Endothelial cell of umbilical vein (primary cell): ENCODE results near the gene ZBTB20. TPM values are rescaled to one million over a fixed set of nuclear protein-coding genes. Genes with fewer than 3 reads are reported as not detected.

Source experiments
- BruUV-seq: library from RNA; stranded (reverse); fragments of 400-500 nt; replicated peaks from 2 replicates; lab custom pipeline; 2021; lab: Mats Ljungman, UMichigan
- CTCF ChIA-PET: fragments of 300-600, 350-600 bp; sonication (Branson Sonifier 250); formaldehyde crosslinking; loops from one replicate; lab custom pipeline; 2021; ENCODE audit warnings: antibody characterized with exemption, inconsistent platforms; lab: Charles Lee
- POLR2A ChIA-PET: fragments of 300-600, 350-600 bp; sonication (Branson Sonifier 250); formaldehyde crosslinking; loops from one replicate; lab custom pipeline; 2021; ENCODE audit warnings: antibody characterized with exemption, inconsistent platforms; lab: Charles Lee
- DNase-seq: peaks from one replicate; pipeline ENCODE4 v3.0.0-alpha.2; 2011; ENCODE audit warnings: low read depth, low spot score
- FAIRE-seq: peaks from 2 replicates; lab custom pipeline; 2011; peaks lifted over from hg19 to GRCh38; lab: Jason Lieb, UNC
- H2AFZ ChIP-seq: 2 replicates; pipeline ENCODE4 v1.6.0; 2012; ENCODE audit warnings: low read depth, low read length, control low read depth, inconsistent platforms
- H3K27ac ChIP-seq: 2 replicates; pipeline ENCODE4 v1.5.1; 2011; ENCODE audit warnings: low read depth, mild to moderate bottlenecking, control low read depth, low read length, moderate library complexity; ENCODE audit not compliant: insufficient read depth
- H3K27me3 ChIP-seq, 2 experiments: 2 replicates each; pipeline versions ENCODE4 v1.6.0 to v1.6.1; 2011; ENCODE audit warnings: low read length in 2 of 2, mixed read lengths in 1 of 2; ENCODE audit not compliant: control insufficient read depth in 2 of 2, insufficient read depth in 2 of 2
- H3K36me3 ChIP-seq, 2 experiments: 2 replicates in 1 of 2; 3 replicates in 1 of 2; pipeline ENCODE4 v1.5.1; 2011; ENCODE audit warnings: low read length in 2 of 2, mild to moderate bottlenecking in 1 of 2, moderate library complexity in 1 of 2; ENCODE audit not compliant: control insufficient read depth in 2 of 2, insufficient read depth in 2 of 2; ENCODE audit errors: extremely low read depth in 1 of 2
- H3K4me1 ChIP-seq: 3 replicates; pipeline ENCODE4 v1.5.1; 2011; ENCODE audit warnings: mild to moderate bottlenecking, low read length; ENCODE audit not compliant: control insufficient read depth, insufficient read depth; ENCODE audit errors: extremely low read depth
- H3K4me2 ChIP-seq: 2 replicates; pipeline ENCODE4 v1.6.1; 2011; ENCODE audit warnings: low read length, control low read depth, mixed read lengths; ENCODE audit not compliant: insufficient read depth
- H3K4me3 ChIP-seq, 3 experiments: fragments of 200-600 bp in 1 of 3; sonication (generic), shearing (Covaris generic) in 1 of 3; replicated peaks in 1 of 3; 2 replicates each; pipeline ENCODE4 v1.5.1; 2011 to 2016; ENCODE audit warnings: control low read depth in 3 of 3, low read length in 3 of 3, mild to moderate bottlenecking in 2 of 3, inconsistent platforms in 1 of 3, low read depth in 1 of 3, moderate library complexity in 1 of 3; ENCODE audit not compliant: insufficient read depth in 1 of 3
- H3K79me2 ChIP-seq: 2 replicates; pipeline ENCODE4 v1.6.0; 2012; ENCODE audit warnings: low read length, inconsistent platforms; ENCODE audit not compliant: control insufficient read depth, insufficient read depth
- H3K9ac ChIP-seq: replicated peaks from 2 replicates; pipeline ENCODE3; 2011; ENCODE audit warnings: low read length, control low read depth; ENCODE audit not compliant: insufficient read depth; ENCODE audit errors: extremely low read depth
- H3K9me1 ChIP-seq: replicated peaks from 3 replicates; pipeline ENCODE4 v1.6.0; 2011; ENCODE audit warnings: mild to moderate bottlenecking, low read length; ENCODE audit not compliant: control insufficient read depth, insufficient read depth; ENCODE audit errors: extremely low read depth
- H3K9me3 ChIP-seq: replicated peaks from 2 replicates; pipeline ENCODE4 v1.5.1; 2012; ENCODE audit warnings: low read length, inconsistent platforms; ENCODE audit not compliant: control insufficient read depth, insufficient read depth
- H4K20me1 ChIP-seq: replicated peaks from 2 replicates; pipeline ENCODE3; 2011; ENCODE audit warnings: mild to moderate bottlenecking, low read length; ENCODE audit not compliant: control insufficient read depth, insufficient read depth; ENCODE audit errors: extremely low read depth
- CTCF ChIP-seq, 2 donors: IDR thresholded peaks; 1 replicate in 1 of 2; 2 replicates in 1 of 2; pipeline ENCODE4 v1.5.1; 2011; ENCODE audit warnings: low read length in 2 of 2, mild to moderate bottlenecking in 2 of 2, moderate library complexity in 2 of 2, control low read depth in 1 of 2, inconsistent platforms in 1 of 2, low read depth in 1 of 2; ENCODE audit not compliant: insufficient read depth in 1 of 2; ENCODE audit errors: extremely low read depth in 1 of 2
- EZH2 ChIP-seq: IDR thresholded peaks from 2 replicates; pipeline ENCODE4 v1.6.1; 2012; ENCODE audit warnings: borderline replicate concordance, low read depth, mild to moderate bottlenecking, moderate library complexity, low read length, inconsistent platforms; ENCODE audit not compliant: severe bottlenecking
- FOS ChIP-seq: IDR thresholded peaks from 2 replicates; pipeline ENCODE4 v1.6.1; 2011; ENCODE audit warnings: mild to moderate bottlenecking, low read length, moderate library complexity, borderline replicate concordance; ENCODE audit not compliant: insufficient read depth
- GATA2 ChIP-seq: IDR thresholded peaks from 2 replicates; pipeline ENCODE4 v1.7.0; 2011; ENCODE audit warnings: low read depth, mild to moderate bottlenecking, moderate library complexity, mixed read lengths, low read length; ENCODE audit not compliant: insufficient read length, insufficient read depth
- JUN ChIP-seq: IDR thresholded peaks from 2 replicates; pipeline ENCODE4 v1.6.1; 2011; ENCODE audit warnings: borderline replicate concordance, low read depth; ENCODE audit not compliant: insufficient read length, insufficient read depth
- MAX ChIP-seq: IDR thresholded peaks from 2 replicates; pipeline ENCODE4 v1.6.1; 2011; ENCODE audit not compliant: insufficient read depth, insufficient read length
- MYC ChIP-seq: IDR thresholded peaks from one replicate; pipeline ENCODE4 v1.6.1; 2011; ENCODE audit warnings: mild to moderate bottlenecking, low read depth, low read length
- POLR2A ChIP-seq: IDR thresholded peaks from 2 replicates; pipeline ENCODE4 v1.6.1; 2012; ENCODE audit warnings: low read depth, mild to moderate bottlenecking, control low read depth, low read length
- POLR2AphosphoS5 ChIP-seq: IDR thresholded peaks from 2 replicates; pipeline ENCODE4 v1.6.1; 2012; ENCODE audit warnings: low read depth, mild to moderate bottlenecking, control low read depth, low read length, moderate library complexity; ENCODE audit not compliant: insufficient read depth
- dilution Hi-C: fragments of 300-500 bp; cut with MboI; formaldehyde crosslinking; loops from one replicate; pipeline ENCODE4 v1.15.0; 2019; ENCODE audit warnings: low sequenced_read_pairs; ENCODE audit not compliant: extremely low pct_ligation_motif_present
- intact Hi-C: fragments of 100-400 bp; cut with micrococcal nuclease; formaldehyde crosslinking; loops from one replicate; pipeline ENCODE4 v1.10.0; 2022
- polyA plus RNA-seq, 4 experiments: library from polyadenylated mRNA; depleted of rRNA in 3 of 4; stranded (reverse) in 3 of 4; unstranded in 1 of 4; fragments of >200 nt; gene quantifications; 2 replicates each; pipeline versions ENCODE4 v1.2.1 to v1.2.3, GENCODE V29; 2011 to 2012; ENCODE audit warnings: missing spikeins in 1 of 4
- total RNA-seq: library from RNA; stranded (reverse); gene quantifications from 2 replicates; pipeline ENCODE4 v1.2.3, GENCODE V29; 2021

Gene ZBTB20
- total and polyA plus RNA-seq, 2 donors (not counting 3 experiments of a cell fraction or from before 2014, with no cell fraction given) = 2.1 to 20.5 TPM

- Histone ChIP-seq H3K36me3 (no peaks in the 10 kb centered on the region), H4K20me1 (no peaks in the 10 kb centered on the region), H3K27ac (no peak overlapping the region), H3K79me2 (no peaks in the 10 kb centered on the region), H3K4me1 (no peaks in the 10 kb centered on the region), H3K4me3 (no peak overlapping the region), H3K9ac (no peak overlapping the region), H3K27me3 (no peaks in the 10 kb centered on the region), H3K9me1 (no peaks in the 10 kb centered on the region), H3K9me3 (no peaks in the 10 kb centered on the region), H2AFZ (no peak overlapping the region), H3K4me2 (no peak overlapping the region)
- ChIA-PET POLR2A (no interaction called here), CTCF (interaction anchor here (1.0 to 1.4 kb wide), 2 partner anchors 12 to 21 kb away, joined by 3 to 4 read pairs; no protein-coding TSS in a partner anchor)
- FAIRE-seq = no peak
- dilution Hi-C loops = no loop called here
- intact Hi-C loops = no loop called here
- DNase-seq = no peak
- TF ChIP-seq FOS (no peak), MYC (no peak), POLR2AphosphoS5 (no peak), POLR2A (no peak), MAX (no peak), EZH2 (no peak), GATA2 (no peak), JUN (no peak), CTCF (IDR thresholded peaks at IDR 0.05; ENCODE audit: extremely low read depth in 1 of 2, insufficient read depth in 1 of 2, low read depth in 1 of 2, low read length in 2 of 2) (no peak)
- BruUV-seq = no TSS peak
Measured at GRCh38 chr3:114929971-114930732, 216.9 kb downstream of the ZBTB20 start.
